Measurements from ENCODE around the gene ASS1.

DNA sequence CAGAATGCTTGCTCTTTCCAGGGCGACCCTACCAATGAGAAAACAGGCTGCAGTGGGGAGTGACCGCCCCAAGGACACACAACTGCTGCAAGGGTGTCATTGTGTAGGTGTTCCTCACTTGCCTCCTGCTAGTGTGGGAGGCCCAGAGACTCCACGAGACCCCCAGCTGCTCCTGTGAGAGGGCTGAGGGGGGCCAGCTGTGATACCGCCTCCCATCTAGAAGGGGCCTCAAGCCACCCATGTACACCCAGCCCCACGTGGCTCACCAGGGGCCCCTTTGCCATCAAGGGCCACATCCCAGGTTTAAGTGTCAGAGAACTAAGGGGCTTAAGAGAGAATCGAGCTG, 1.3 kb upstream of the ASS1 start:
- TF ChIP-seq CTCF (IDR thresholded peaks at IDR 0.05) (no peak), POLR2A (IDR thresholded peaks at IDR 0.05) (no peak)

Data from uterus (tissue), 2 donors.